Osteocyte (in vitro differentiated cells): ENCODE data around the gene JPT2. TPM values are rescaled to one million over a fixed set of nuclear protein-coding genes. Genes with fewer than 3 reads are reported as not detected.

Experiments
- DNase-seq: peaks from one replicate; pipeline ENCODE4 v3.0.0; 2021; ENCODE audit warnings: mixed read lengths; ENCODE audit not compliant: unreplicated experiment; ENCODE audit errors: extremely low spot score
- H3K27ac Mint-ChIP-seq: one replicate; pipeline ENCODE4 v1.8.0; 2021; ENCODE audit warnings: mild to moderate bottlenecking, mixed read lengths; ENCODE audit not compliant: unreplicated experiment
- H3K27me3 Mint-ChIP-seq: one replicate; pipeline ENCODE4 v1.8.0; 2021; ENCODE audit warnings: mixed read lengths; ENCODE audit not compliant: unreplicated experiment
- H3K36me3 Mint-ChIP-seq: one replicate; pipeline ENCODE4 v1.8.0; 2021; ENCODE audit warnings: mixed read lengths; ENCODE audit not compliant: unreplicated experiment
- H3K4me1 Mint-ChIP-seq: one replicate; pipeline ENCODE4 v1.8.0; 2021; ENCODE audit warnings: mixed read lengths; ENCODE audit not compliant: unreplicated experiment
- H3K4me3 Mint-ChIP-seq: one replicate; pipeline ENCODE4 v1.8.0; 2021; ENCODE audit warnings: mild to moderate bottlenecking, moderate library complexity, mixed read lengths; ENCODE audit not compliant: unreplicated experiment
- H3K9me3 Mint-ChIP-seq: one replicate; pipeline ENCODE4 v1.8.0; 2021; ENCODE audit warnings: mixed read lengths; ENCODE audit not compliant: unreplicated experiment
- total RNA-seq: library from RNA; stranded (reverse); gene quantifications from 2 replicates; pipeline ENCODE4 v1.2.1, GENCODE V29; 2021
- TF ChIP-seq, protein P1 (sequence below): fragments of 200-600 bp; sonication (generic); IDR thresholded peaks from 2 replicates; pipeline ENCODE4 v1.5.0; 2021; ENCODE audit warnings: antibody characterized with exemption, mild to moderate bottlenecking, moderate library complexity

Gene JPT2
- total RNA-seq, 1 donor from 2014 or later: 53.6 TPM

DNA sequence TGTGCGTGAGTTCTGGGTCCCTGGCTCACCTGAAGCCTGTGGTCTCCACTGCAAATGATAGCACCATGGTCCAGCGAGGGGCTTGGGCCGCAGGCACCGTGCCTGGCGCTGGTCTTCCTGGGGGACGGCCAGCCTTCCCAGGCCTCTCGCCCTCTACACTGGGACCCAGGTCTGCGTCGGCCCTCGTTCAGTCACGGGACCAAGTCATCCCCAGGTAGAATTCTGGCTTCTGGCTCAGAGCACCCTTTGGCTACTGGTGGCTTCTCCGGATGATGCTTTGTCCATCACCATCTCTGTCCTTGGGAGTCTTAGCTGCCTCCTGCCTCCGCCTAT is 45.5 kb upstream of the JPT2 start:
- TF ChIP-seq, protein P1, sequence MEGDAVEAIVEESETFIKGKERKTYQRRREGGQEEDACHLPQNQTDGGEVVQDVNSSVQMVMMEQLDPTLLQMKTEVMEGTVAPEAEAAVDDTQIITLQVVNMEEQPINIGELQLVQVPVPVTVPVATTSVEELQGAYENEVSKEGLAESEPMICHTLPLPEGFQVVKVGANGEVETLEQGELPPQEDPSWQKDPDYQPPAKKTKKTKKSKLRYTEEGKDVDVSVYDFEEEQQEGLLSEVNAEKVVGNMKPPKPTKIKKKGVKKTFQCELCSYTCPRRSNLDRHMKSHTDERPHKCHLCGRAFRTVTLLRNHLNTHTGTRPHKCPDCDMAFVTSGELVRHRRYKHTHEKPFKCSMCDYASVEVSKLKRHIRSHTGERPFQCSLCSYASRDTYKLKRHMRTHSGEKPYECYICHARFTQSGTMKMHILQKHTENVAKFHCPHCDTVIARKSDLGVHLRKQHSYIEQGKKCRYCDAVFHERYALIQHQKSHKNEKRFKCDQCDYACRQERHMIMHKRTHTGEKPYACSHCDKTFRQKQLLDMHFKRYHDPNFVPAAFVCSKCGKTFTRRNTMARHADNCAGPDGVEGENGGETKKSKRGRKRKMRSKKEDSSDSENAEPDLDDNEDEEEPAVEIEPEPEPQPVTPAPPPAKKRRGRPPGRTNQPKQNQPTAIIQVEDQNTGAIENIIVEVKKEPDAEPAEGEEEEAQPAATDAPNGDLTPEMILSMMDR: no peak
- Mint-ChIP-seq H3K9me3 (no peaks in the 10 kb centered on the region), H3K27ac (no peak overlapping the region), H3K4me1 (peaks cover 2% of the 10 kb centered on the region), H3K27me3 (no peaks in the 10 kb centered on the region), H3K4me3 (no peak overlapping the region), H3K36me3 (peaks cover 40% of the 10 kb centered on the region)
- no peak for DNase-seq

DNA sequence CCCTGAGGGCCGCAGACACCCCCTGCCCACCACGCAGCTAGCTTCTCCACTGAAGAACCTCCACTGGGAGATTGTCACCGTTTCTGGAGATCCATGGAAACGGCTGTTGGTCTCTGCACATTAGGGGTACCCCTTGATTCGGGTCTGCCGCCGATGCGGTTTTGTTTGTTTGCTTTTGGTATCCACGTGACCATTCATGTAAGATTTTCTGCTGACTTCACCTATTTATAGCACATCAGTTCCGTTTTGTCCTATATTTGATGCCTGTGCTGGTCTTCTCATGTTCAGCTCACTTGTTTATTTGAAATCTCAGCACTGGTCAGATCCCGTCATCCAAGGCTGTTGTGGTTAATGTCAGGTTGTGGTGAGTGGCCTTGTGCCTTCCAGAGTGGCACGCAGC is 44.8 kb upstream of the JPT2 start:
- H3K4me1 Mint-ChIP-seq: no peaks in the 10 kb centered on the region
- no peak for DNase-seq
- peaks cover 46% of the 10 kb centered on the region for H3K36me3 Mint-ChIP-seq
- no peaks in the 10 kb centered on the region for H3K9me3 Mint-ChIP-seq
- TF ChIP-seq, protein P1: no peak
- H3K27me3 Mint-ChIP-seq: no peaks in the 10 kb centered on the region
- no peak overlapping the region for H3K4me3 Mint-ChIP-seq
- no peak overlapping the region for H3K27ac Mint-ChIP-seq

DNA sequence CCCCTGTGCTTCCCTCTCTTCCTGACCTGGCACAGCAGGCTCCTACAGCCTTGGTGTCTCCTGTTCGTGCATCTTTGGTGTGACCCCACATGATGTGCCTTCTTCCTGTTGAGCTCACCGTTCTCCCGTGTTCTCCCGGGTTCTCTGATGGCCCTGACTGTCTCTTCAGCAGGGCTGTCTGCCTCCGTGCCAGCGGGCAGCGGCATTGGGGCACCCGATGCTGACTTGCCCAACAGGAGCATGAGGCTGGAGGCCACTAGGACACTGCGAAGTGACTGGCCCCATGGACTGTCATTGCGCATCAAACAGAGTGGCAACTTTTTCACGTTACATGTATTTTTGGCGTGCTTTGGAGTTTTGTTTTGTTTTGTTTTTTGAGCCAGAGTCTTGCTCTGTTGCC is 43.5 kb upstream of the JPT2 start:
- TF ChIP-seq, protein P1: no peak
- H3K4me1 Mint-ChIP-seq: no peaks in the 10 kb centered on the region
- H3K27ac Mint-ChIP-seq: no peak overlapping the region
- H3K27me3 Mint-ChIP-seq: no peaks in the 10 kb centered on the region
- no peaks in the 10 kb centered on the region for H3K9me3 Mint-ChIP-seq
- H3K4me3 Mint-ChIP-seq: no peak overlapping the region
- no peak for DNase-seq
- H3K36me3 Mint-ChIP-seq: peaks cover 53% of the 10 kb centered on the region

- no peak for DNase-seq
- Mint-ChIP-seq H3K27ac (no peak overlapping the region), H3K27me3 (no peaks in the 10 kb centered on the region), H3K4me3 (no peak overlapping the region), H3K9me3 (no peaks in the 10 kb centered on the region), H3K4me1 (no peaks in the 10 kb centered on the region), H3K36me3 (peaks cover 55% of the 10 kb centered on the region)
- TF ChIP-seq, protein P1: no peak
Observed at GRCh38 chr16:1635070-1635469, 43.0 kb upstream of the JPT2 start.

DNA sequence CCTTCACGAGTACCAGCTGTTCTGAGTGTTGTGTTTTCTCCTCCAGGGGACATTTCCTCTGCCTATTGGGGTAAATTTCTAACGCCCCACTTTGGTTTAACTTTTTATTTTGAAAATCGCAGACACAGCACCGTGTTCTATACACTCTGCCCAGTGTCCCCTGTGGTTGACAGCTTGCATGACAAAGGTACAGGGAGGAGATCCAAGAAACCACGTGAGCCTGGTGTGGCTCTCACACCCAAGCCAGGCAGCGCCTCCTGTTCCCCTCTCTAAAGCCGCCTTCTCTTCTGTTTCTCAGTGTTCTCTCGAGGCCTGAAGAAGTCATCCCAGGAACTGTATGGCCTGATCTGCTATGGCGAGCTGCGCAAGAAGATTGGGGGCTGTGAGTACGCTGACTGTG is 40.6 kb upstream of the JPT2 start:
- Mint-ChIP-seq H3K27ac (no peak overlapping the region), H3K4me3 (no peak overlapping the region), H3K4me1 (no peaks in the 10 kb centered on the region), H3K9me3 (no peaks in the 10 kb centered on the region), H3K27me3 (no peaks in the 10 kb centered on the region), H3K36me3 (peaks cover 64% of the 10 kb centered on the region)
- no peak for DNase-seq
- TF ChIP-seq, protein P1: no peak
